Measurements from ENCODE around the gene KPTN.

DNA sequence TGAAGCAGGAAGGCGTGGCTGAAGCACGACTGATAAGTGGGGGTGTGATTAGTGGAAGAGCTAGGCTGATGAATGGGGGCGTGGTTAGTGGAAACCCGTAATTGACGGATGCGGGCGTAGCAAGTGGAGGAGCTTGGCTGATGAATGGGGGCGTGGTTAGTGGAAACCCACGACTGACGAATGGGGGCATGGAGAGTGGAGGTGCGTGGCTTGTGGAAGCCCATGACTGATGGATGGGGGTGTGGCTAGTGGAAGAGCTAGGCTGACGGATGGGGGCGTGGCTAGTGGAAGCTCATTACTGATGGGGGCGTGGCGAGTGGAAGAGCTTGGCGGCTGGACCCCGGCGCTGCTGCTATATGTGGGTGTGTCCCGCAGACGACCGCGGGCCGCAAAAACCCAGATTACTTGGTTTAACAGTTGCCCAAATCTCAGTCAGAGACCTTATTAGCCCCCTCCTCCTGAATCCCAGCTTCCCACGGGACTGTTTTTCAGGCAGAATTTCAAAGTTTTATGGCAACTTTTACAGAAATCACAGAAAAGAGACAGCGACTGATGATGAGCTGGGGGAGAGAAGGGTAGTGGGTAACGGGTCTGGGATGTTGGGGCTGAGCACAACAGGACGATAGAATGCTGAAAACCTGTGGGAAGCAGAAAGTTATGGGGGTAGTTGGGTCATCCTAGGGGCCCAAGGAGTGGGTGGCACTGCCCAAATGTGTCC, 55.7 kb downstream of the KPTN start:
- TF ChIP-seq CTCF (conservative IDR thresholded peaks at IDR 0.05 in 1 of 2, IDR thresholded peaks at IDR 0.05 in 1 of 2; ENCODE audit: low read depth in 1 of 2, low read length in 2 of 2) (no peak), EZH2 (IDR thresholded peaks at IDR 0.05; ENCODE audit: low read length, missing control alignments) (no peak)

All from fibroblast of lung (primary cell).